ENCODE data around the gene SH3RF3. TPM values are rescaled to one million over a fixed set of nuclear protein-coding genes. Genes with fewer than 3 reads are reported as not detected.

Gene SH3RF3
- total and polyA plus RNA-seq, 2 of the 13 experiments (the other 11 are each of a cell fraction or from before 2014, with no cell fraction given) = 0.04 TPM; not detected in 1

DNA sequence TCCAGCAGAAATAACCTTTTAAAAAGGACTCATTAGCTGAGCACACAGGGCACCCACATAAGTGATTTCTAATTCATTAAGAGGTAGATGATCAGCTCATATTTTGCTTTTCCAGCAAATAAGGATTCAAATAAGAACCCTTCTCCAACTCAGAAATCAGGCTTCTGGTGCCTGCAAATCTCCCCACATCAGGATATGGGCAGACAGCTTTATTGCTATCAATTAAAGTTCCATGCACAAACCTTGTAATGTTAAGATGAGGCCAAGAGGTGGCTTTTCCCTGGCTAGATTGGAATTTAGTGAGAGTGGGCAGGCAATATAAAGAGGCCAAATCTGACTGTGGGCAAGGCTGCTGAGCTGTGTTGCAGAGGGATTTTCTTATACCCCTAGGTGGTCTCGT is 193.6 kb downstream of the SH3RF3 start (continued):
- TF ChIP-seq, protein P1, sequence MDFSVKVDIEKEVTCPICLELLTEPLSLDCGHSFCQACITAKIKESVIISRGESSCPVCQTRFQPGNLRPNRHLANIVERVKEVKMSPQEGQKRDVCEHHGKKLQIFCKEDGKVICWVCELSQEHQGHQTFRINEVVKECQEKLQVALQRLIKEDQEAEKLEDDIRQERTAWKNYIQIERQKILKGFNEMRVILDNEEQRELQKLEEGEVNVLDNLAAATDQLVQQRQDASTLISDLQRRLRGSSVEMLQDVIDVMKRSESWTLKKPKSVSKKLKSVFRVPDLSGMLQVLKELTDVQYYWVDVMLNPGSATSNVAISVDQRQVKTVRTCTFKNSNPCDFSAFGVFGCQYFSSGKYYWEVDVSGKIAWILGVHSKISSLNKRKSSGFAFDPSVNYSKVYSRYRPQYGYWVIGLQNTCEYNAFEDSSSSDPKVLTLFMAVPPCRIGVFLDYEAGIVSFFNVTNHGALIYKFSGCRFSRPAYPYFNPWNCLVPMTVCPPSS (IDR thresholded peaks at IDR 0.05) = no peak
- no peak for TF ChIP-seq SMARCC2 (IDR thresholded peaks at IDR 0.05)
- TF ChIP-seq ZNF44 (CRISPR knock-in tag; IDR thresholded peaks at IDR 0.05) = no peak

DNA sequence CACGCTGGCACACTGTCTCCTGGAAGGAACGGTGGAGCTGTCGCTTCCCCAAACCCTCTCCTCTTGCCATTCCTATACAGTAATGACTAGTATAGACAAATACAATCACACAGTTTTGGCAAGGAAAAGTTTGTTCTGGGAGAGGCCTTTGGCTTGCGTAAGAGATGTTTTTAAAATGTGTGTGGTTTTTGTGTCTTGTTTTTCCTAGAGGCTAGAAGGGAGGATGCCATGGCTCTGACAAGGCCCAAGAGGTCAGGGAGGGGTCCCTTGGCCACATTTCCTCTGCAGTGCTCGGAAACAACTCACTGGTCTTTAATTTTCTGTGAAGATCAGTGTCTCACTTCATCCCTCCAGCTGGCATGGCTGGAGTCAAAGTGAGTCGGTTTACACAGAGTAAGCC is 195.9 kb downstream of the SH3RF3 start:
- peaks cover 0 to 4% of the 10 kb centered on the region in 2 experiments; a peak in 3 of 5 replicates for H3K27me3 ChIP-seq (ENCODE audit: control insufficient read depth in 1 of 2, insufficient read depth in 2 of 2, low read length in 2 of 2)
- no peak overlapping the region for H3K9ac ChIP-seq (ENCODE audit: insufficient read depth, low read depth, low read length)
- no peak for DNase-seq (ENCODE audit: low spot score)
- H2AFZ ChIP-seq (ENCODE audit: low read length) = no peak overlapping the region
- intact Hi-C loops (cut with micrococcal nuclease; ENCODE audit: unreplicated experiment) (no loop called here), in situ Hi-C loops (cut with HindIII; ENCODE audit: extremely low pct_ligation_motif_present, low pct_unique_long_range_greater_than_20kb) (no loop called here)
- ChIA-PET CTCF (ENCODE audit: low intra/inter-chr PET ratio, low total read pairs) (no interaction called here), POLR2A (no interaction called here)
- no peak overlapping the region for H3K4me3 ChIP-seq (replicated peaks in 1 of 3; ENCODE audit: insufficient read depth in 1 of 3, low read depth in 2 of 3, low read length in 3 of 3)
- no TSS peak for BruUV-seq (replicated peaks)
- no peaks in the 10 kb centered on the region for H3K79me2 ChIP-seq (ENCODE audit: insufficient read depth, low read length)
- 61% methylated on average over 6 of the region's 6 CpGs for WGBS (ENCODE audit: low lambda C conversion rate)
- no peaks in the 10 kb centered on the region for H4K20me1 ChIP-seq (ENCODE audit: insufficient read depth, low read length)
- ATAC-seq = no peak
- TF ChIP-seq ARNT2 (CRISPR knock-in tag; IDR thresholded peaks at IDR 0.05; ENCODE audit: low read depth) (no peak), PHF21A (CRISPR knock-in tag; IDR thresholded peaks at IDR 0.05) (no peak)
- H3K36me3 ChIP-seq (replicated peaks in 1 of 2; ENCODE audit: control insufficient read depth in 1 of 2, insufficient read depth in 2 of 2, low read length in 2 of 2) = no peaks in the 10 kb centered on the region
- H3K4me2 ChIP-seq (ENCODE audit: low read depth, low read length) = no peak overlapping the region
- H3K4me1 ChIP-seq (ENCODE audit: insufficient read depth, low read length) = no peaks in the 10 kb centered on the region
- FAIRE-seq = no peak
- no peak overlapping the region for H3K27ac ChIP-seq (ENCODE audit: extremely low read length, insufficient read depth, low read length)
- no peaks in the 10 kb centered on the region for H3K9me3 ChIP-seq (ENCODE audit: low read length)

DNA sequence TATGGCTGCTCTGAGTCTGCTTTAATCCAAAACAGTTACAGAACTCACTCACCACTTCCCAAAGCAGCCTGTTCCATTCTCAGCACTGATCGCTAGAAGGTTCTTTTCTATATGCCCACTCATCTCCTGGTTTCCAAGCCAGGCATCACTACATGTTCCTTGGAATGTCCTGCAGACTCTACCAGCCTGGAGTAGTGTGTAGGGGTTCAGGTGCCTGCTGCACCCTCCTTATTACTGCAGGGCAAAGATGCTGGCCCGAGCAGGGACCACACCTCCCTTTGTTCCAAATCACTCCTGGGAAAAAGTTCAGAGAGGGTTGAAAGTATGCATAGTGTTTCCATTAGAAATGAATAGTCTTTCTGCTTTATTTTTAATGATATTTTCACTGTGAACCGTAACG is 196.6 kb downstream of the SH3RF3 start:
- intact Hi-C loops (cut with micrococcal nuclease; ENCODE audit: unreplicated experiment) = no loop called here
- POLR2A ChIA-PET = no interaction called here

More for the DNA sequence above, 196.6 kb downstream of the SH3RF3 start:
- Histone ChIP-seq H3K4me1 (ENCODE audit: insufficient read depth, low read length) (no peaks in the 10 kb centered on the region), H3K9me3 (ENCODE audit: low read length) (no peaks in the 10 kb centered on the region), H3K79me2 (ENCODE audit: insufficient read depth, low read length) (no peaks in the 10 kb centered on the region), H3K9ac (ENCODE audit: insufficient read depth, low read depth, low read length) (no peak overlapping the region), H3K36me3 (replicated peaks in 1 of 2; ENCODE audit: control insufficient read depth in 1 of 2, insufficient read depth in 2 of 2, low read length in 2 of 2) (no peaks in the 10 kb centered on the region), H2AFZ (ENCODE audit: low read length) (no peak overlapping the region), H3K27ac (ENCODE audit: extremely low read length, insufficient read depth, low read length) (no peak overlapping the region), H4K20me1 (ENCODE audit: insufficient read depth, low read length) (no peaks in the 10 kb centered on the region), H3K27me3 (ENCODE audit: control insufficient read depth in 1 of 2, insufficient read depth in 2 of 2, low read length in 2 of 2) (no peaks in the 10 kb centered on the region; a peak in 1 of 5 replicates), H3K4me2 (ENCODE audit: low read depth, low read length) (no peak overlapping the region), H3K4me3 (replicated peaks in 1 of 3; ENCODE audit: insufficient read depth in 1 of 3, low read depth in 2 of 3, low read length in 3 of 3) (no peak overlapping the region)
- no peak for ATAC-seq
- BruUV-seq (replicated peaks) = no TSS peak
- FAIRE-seq = no peak
- 35% methylated on average over 4 of the region's 4 CpGs for WGBS (ENCODE audit: low lambda C conversion rate)
- no peak for DNase-seq (ENCODE audit: low spot score)
- CTCF ChIA-PET (ENCODE audit: low intra/inter-chr PET ratio, low total read pairs) = no interaction called here
- TF ChIP-seq, protein P2, sequence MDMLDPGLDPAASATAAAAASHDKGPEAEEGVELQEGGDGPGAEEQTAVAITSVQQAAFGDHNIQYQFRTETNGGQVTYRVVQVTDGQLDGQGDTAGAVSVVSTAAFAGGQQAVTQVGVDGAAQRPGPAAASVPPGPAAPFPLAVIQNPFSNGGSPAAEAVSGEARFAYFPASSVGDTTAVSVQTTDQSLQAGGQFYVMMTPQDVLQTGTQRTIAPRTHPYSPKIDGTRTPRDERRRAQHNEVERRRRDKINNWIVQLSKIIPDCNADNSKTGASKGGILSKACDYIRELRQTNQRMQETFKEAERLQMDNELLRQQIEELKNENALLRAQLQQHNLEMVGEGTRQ (IDR thresholded peaks at IDR 0.05; ENCODE audit: low read depth, low read length) = no peak
- TF ChIP-seq, protein P2 (CRISPR knock-in tag; IDR thresholded peaks at IDR 0.05; ENCODE audit: borderline replicate concordance) = no peak
- TF ChIP-seq HNRNPLL (IDR thresholded peaks at IDR 0.05; ENCODE audit: low read depth, low read length, poor library complexity, severe bottlenecking) (no peak), ZNF782 (CRISPR knock-in tag; IDR thresholded peaks at IDR 0.05; ENCODE audit: borderline replicate concordance) (no peak), NRL (CRISPR knock-in tag; IDR thresholded peaks at IDR 0.05; ENCODE audit: borderline replicate concordance) (no peak)
- in situ Hi-C loops (cut with HindIII; ENCODE audit: extremely low pct_ligation_motif_present, low pct_unique_long_range_greater_than_20kb) = no loop called here
